HL-60 (cell line): ENCODE results near the gene EPM2A.

Source experiments
- DNase-seq, 2 experiments: peaks; one replicate each; pipeline ENCODE4 v3.0.0-alpha.2; 2010 to 2020; ENCODE audit warnings: low read depth in 1 of 2, low spot score in 1 of 2
- H3K27ac ChIP-seq: fragments of 250-450 bp; sonication (Bioruptor Pico); replicated peaks from 2 replicates; pipeline ENCODE4 v1.5.1; 2020; ENCODE audit warnings: mild to moderate bottlenecking, moderate library complexity
- H3K27me3 ChIP-seq: fragments of 250-450 bp; sonication (Bioruptor Pico); 2 replicates; pipeline ENCODE4 v1.5.1; 2021; ENCODE audit warnings: mild to moderate bottlenecking, moderate library complexity; ENCODE audit not compliant: insufficient read depth, poor library complexity, severe bottlenecking
- H3K4me3 ChIP-seq: replicated peaks from 2 replicates; pipeline ENCODE4 v1.5.1; 2011; ENCODE audit warnings: mild to moderate bottlenecking, control low read depth, low read length; ENCODE audit not compliant: insufficient read depth
- CTCF ChIP-seq: IDR thresholded peaks from one replicate; pipeline ENCODE4 v1.5.1; 2011; ENCODE audit warnings: low read length, control low read depth, inconsistent platforms; ENCODE audit not compliant: insufficient read depth
- GABPA ChIP-seq: IDR thresholded peaks from 2 replicates; pipeline ENCODE4 v1.6.1; 2012; ENCODE audit warnings: low read depth
- POLR2AphosphoS5 ChIP-seq: IDR thresholded peaks from 2 replicates; pipeline ENCODE4 v1.6.1; 2012; ENCODE audit warnings: low read depth
- REST ChIP-seq: IDR thresholded peaks from 2 replicates; pipeline ENCODE4 v1.6.1; 2012; ENCODE audit warnings: low read depth; ENCODE audit not compliant: insufficient replicate concordance
- SPI1 ChIP-seq: IDR thresholded peaks from 2 replicates; pipeline ENCODE4 v1.6.1; 2012; ENCODE audit warnings: low read depth, mild to moderate bottlenecking, borderline replicate concordance

The EPM2A gene

GRCh38 chr6:145690969-145691368, 44.4 kb downstream of the EPM2A start:
- TF ChIP-seq POLR2AphosphoS5: no peak
- no peak for TF ChIP-seq CTCF
- no peak for TF ChIP-seq SPI1
- TF ChIP-seq REST: no peak
- TF ChIP-seq GABPA: no peak
- H3K4me3 ChIP-seq: no peak overlapping the region
- H3K27ac ChIP-seq: no peak overlapping the region

GRCh38 chr6:145689529-145689928, 45.8 kb downstream of the EPM2A start:
- TF ChIP-seq POLR2AphosphoS5 (no peak), REST (no peak), SPI1 (no peak), CTCF (no peak), GABPA (no peak)
- Histone ChIP-seq H3K27me3 (no peaks in the 10 kb centered on the region), H3K27ac (no peak overlapping the region), H3K4me3 (no peak overlapping the region)
- no peak for DNase-seq

More at GRCh38 chr6:145690969-145691368, 44.4 kb downstream of the EPM2A start:
- no peaks in the 10 kb centered on the region for H3K27me3 ChIP-seq
- DNase-seq: no peak

DNA sequence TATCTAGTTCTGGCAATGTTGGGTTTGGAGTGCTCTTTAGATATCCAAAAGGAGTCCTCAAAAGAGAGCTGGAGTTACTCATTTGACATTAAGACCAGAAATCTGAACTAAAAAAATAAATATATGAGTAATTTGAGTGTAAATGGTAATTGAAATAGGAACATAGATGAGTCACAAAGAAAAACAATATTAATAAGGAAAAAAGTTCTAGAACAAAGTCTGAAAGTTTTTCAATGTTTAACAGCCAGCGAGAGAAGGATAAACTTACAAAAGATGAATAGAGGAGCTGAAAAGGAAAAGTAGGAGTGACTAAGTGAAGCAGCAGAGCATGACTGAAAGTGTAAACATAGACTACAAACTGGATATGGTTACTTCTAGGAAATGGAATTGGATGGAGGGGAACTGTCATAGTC, 46.8 kb downstream of the EPM2A start:
- TF ChIP-seq SPI1 (no peak), GABPA (no peak), REST (no peak), POLR2AphosphoS5 (no peak)
- H3K27me3 ChIP-seq: no peaks in the 10 kb centered on the region
- no peak overlapping the region for H3K27ac ChIP-seq
- H3K4me3 ChIP-seq: no peak overlapping the region
- DNase-seq: no peak

GRCh38 chr6:145685932-145686331, 49.4 kb downstream of the EPM2A start:
- TF ChIP-seq REST (no peak), SPI1 (no peak), CTCF (no peak), GABPA (no peak), POLR2AphosphoS5 (no peak)
- Histone ChIP-seq H3K4me3 (no peak overlapping the region), H3K27me3 (no peaks in the 10 kb centered on the region), H3K27ac (no peak overlapping the region)
- no peak for DNase-seq
